ENCODE results near the gene NPB. TPM values are rescaled to one million over a fixed set of nuclear protein-coding genes. Genes with fewer than 3 reads are reported as not detected.

Gene NPB
- total and polyA plus RNA-seq, 12 donors: 0.07 to 2.5 (median 0.35) TPM; not detected in 4

DNA sequence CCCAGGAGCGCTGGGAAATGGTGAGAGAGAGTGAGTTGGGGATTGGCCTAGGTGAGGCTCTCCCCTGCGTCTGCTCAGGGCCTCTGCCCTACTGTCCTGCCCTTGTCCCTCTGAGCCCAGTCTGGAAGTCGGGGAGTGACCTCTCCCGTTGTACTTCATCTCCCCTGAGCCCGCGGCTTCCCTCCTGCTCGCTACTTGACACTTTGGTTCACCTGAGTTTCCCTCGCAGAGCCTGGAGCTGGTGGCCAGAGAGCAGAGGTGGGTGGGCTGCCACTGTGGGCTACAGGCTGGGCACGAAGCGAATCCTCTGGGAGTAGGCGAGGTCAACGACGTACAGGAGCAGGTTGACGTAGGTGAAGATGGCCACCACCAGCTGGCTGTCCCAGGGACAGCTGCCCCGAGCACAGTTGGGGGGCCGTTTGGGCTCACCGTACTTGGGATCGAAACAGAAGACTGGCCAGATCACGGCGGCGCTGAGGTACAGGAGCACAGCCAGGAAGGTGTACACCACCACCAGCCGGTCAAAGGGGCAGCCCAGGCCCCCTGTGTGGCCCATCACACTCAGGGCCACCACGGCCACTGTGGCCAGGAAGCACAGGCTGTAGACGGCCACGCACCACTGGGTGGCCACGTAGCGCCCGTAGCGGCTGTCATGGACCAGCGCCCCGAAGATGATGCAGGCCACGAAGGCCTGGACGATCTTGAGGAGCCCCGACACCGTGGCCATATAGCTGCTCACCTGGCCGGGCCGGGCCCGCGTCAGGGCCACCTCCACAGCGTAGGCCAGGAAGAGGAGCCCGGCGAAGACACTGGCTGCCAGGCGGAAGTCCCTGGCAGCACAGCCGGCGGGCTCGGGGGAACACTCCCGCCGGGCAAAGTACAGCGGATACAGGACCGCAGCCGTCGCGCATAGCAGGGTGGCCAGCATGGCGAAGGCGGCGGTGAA, 38.8 kb downstream of the NPB start:
- no peak for TF ChIP-seq POLR2A (IDR thresholded peaks at IDR 0.05)
- TF ChIP-seq, protein P1, sequence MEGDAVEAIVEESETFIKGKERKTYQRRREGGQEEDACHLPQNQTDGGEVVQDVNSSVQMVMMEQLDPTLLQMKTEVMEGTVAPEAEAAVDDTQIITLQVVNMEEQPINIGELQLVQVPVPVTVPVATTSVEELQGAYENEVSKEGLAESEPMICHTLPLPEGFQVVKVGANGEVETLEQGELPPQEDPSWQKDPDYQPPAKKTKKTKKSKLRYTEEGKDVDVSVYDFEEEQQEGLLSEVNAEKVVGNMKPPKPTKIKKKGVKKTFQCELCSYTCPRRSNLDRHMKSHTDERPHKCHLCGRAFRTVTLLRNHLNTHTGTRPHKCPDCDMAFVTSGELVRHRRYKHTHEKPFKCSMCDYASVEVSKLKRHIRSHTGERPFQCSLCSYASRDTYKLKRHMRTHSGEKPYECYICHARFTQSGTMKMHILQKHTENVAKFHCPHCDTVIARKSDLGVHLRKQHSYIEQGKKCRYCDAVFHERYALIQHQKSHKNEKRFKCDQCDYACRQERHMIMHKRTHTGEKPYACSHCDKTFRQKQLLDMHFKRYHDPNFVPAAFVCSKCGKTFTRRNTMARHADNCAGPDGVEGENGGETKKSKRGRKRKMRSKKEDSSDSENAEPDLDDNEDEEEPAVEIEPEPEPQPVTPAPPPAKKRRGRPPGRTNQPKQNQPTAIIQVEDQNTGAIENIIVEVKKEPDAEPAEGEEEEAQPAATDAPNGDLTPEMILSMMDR (IDR thresholded peaks at IDR 0.05): no peak
- H3K4me3 ChIP-seq: no peak overlapping the region
- no peaks in the 10 kb centered on the region for H3K27me3 ChIP-seq
- H3K27ac ChIP-seq: no peak overlapping the region
- H3K36me3 ChIP-seq (replicated peaks in 1 of 2): no peaks in the 10 kb centered on the region
- H3K9me3 ChIP-seq (replicated peaks in 1 of 3): no peaks in the 10 kb centered on the region
- intact Hi-C loops (cut with DNase I): no loop called here
- DNase-seq: no peak
- peaks cover 0 to 6% of the 10 kb centered on the region in 2 donors for H3K4me1 ChIP-seq (replicated peaks in 1 of 2)
- 88 to 93% (median 89%) methylated on average over 41 to 56 of the region's 56 CpGs for WGBS, 4 donors

DNA sequence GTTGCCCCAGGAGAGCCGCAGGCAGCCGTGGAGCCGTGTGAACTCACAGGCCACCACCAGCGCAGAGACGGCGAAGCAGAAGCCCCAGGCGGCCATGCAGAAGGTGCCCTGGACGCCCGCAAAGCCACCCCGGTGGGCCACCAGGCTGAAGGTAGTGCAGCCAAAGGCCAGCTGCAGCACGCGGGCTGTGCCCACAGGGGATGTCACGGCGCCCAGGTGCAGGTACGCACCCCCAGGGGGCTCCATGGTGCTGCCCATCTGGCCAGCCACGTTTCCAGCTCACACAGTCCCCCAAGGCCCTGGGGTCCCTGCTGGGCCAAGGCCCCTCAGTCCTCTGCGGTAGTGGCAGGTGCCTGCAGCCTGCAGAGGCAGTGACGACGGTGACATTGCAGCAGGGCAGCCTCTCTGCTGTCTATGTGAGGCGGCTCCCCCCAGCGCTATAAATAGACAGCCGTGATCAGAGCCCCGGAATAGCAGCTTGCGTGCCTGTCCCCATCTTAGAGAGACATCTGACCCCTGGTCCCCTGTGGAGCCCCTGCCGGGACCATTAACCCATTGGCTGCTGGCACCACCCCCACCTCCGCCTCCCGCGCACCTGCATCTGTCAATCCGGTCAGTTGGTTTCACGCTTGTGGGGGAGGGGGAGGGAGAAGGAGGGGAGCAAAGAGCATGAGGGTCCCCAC, 39.6 kb downstream of the NPB start:
- no peak for DNase-seq

DNA sequence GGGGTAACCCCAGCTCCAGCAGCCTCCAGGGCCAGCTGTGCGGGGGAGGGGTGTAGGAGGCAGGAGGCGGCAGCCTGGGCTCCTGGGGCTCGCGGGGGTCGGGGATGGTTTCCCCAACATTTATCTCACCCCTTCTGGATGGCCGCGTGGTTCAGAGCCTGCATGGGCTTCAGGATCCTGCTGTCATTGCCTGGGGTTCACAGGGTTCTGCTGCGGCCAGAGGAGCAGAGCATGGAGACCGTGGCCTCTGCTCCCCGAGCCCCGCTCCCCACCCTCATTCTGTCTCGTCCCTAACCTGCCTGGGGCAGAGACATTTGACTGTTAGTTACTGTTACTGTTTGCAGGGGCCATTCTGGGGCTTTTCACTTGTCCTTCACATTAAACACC, 40.1 kb downstream of the NPB start:
- no peaks in the 10 kb centered on the region for H3K27me3 ChIP-seq
- no peaks in the 10 kb centered on the region for H3K4me1 ChIP-seq (replicated peaks in 1 of 2)
- H3K9me3 ChIP-seq (replicated peaks in 1 of 3): no peaks in the 10 kb centered on the region
- no peak for DNase-seq
- H3K4me3 ChIP-seq: no peak overlapping the region
- no peak overlapping the region for H3K27ac ChIP-seq
- TF ChIP-seq, protein P1 (IDR thresholded peaks at IDR 0.05): no peak
- TF ChIP-seq POLR2A (IDR thresholded peaks at IDR 0.05): no peak
- no peaks in the 10 kb centered on the region for H3K36me3 ChIP-seq (replicated peaks in 1 of 2)
- 47 to 86% (median 55%) methylated on average over 4 to 12 of the region's 12 CpGs for WGBS, 4 donors
- intact Hi-C loops (cut with DNase I): no loop called here

More for the DNA sequence above, 39.6 kb downstream of the NPB start:
- Histone ChIP-seq H3K4me3 (no peak overlapping the region), H3K27ac (no peak overlapping the region), H3K27me3 (no peaks in the 10 kb centered on the region), H3K4me1 (replicated peaks in 1 of 2) (peaks cover 0 to 4% of the 10 kb centered on the region in 2 donors), H3K9me3 (replicated peaks in 1 of 3) (no peaks in the 10 kb centered on the region), H3K36me3 (replicated peaks in 1 of 2) (no peaks in the 10 kb centered on the region)
- intact Hi-C loops (cut with DNase I): no loop called here
- TF ChIP-seq, protein P1 (IDR thresholded peaks at IDR 0.05): no peak
- TF ChIP-seq POLR2A (IDR thresholded peaks at IDR 0.05): no peak
- 0 to 76% (median 44%) methylated on average over 1 to 30 of the region's 30 CpGs for WGBS, 4 donors

DNA sequence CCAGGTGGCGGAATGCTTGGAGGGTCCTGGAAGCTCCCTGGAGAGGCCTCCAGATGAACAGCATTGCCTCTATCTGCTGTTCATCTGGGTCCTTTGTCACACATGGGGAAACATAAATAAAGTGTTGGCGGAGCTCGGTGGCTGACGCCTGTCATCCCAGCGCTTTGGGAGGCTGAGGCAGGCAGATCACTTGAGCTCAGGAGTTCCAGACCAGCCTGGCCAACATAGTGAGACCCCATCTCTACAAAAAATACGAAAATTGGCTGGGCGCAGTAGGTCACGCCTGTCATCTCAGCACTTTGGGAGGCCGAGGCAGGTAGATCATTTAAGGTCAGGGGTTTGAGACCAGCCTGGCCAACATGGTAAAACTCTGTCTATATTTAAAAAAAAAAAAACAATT, 42.8 kb downstream of the NPB start:
- WGBS, 4 donors: 77 to 89% (median 80%) methylated on average over 9 of the region's 9 CpGs
- no peak overlapping the region for H3K27ac ChIP-seq
- TF ChIP-seq, protein P1 (IDR thresholded peaks at IDR 0.05): no peak
- no peak for TF ChIP-seq POLR2A (IDR thresholded peaks at IDR 0.05)
- no peaks in the 10 kb centered on the region for H3K4me1 ChIP-seq (replicated peaks in 1 of 2)
- no peaks in the 10 kb centered on the region for H3K36me3 ChIP-seq (replicated peaks in 1 of 2)
- no peaks in the 10 kb centered on the region for H3K9me3 ChIP-seq (replicated peaks in 1 of 3)
- H3K4me3 ChIP-seq: no peak overlapping the region
- intact Hi-C loops (cut with DNase I): no loop called here
- H3K27me3 ChIP-seq: no peaks in the 10 kb centered on the region
- no peak for DNase-seq

Measured in adrenal gland (tissue), 12 donors.